LNCaP clone FGC (cell line): Measurements from ENCODE around the gene SP2.

Source experiments
- DNase-seq: peaks from one replicate; pipeline ENCODE4 v3.0.0-alpha.2; 2011; ENCODE audit warnings: low read depth
- H3K4me3 ChIP-seq: 2 replicates; pipeline ENCODE4 v1.5.1; 2011; ENCODE audit warnings: mild to moderate bottlenecking, low read depth, low read length, control low read depth
- CTCF ChIP-seq: IDR thresholded peaks from 2 replicates; pipeline ENCODE4 v1.5.1; 2012; ENCODE audit warnings: mild to moderate bottlenecking; ENCODE audit not compliant: control insufficient read depth, insufficient read depth; ENCODE audit errors: extremely low read depth

The SP2 gene

GRCh38 chr17:47884427-47884740 is 11.7 kb upstream of the SP2 start:
- no peak overlapping the region for H3K4me3 ChIP-seq
- TF ChIP-seq CTCF: no peak
- DNase-seq: no peak

DNA sequence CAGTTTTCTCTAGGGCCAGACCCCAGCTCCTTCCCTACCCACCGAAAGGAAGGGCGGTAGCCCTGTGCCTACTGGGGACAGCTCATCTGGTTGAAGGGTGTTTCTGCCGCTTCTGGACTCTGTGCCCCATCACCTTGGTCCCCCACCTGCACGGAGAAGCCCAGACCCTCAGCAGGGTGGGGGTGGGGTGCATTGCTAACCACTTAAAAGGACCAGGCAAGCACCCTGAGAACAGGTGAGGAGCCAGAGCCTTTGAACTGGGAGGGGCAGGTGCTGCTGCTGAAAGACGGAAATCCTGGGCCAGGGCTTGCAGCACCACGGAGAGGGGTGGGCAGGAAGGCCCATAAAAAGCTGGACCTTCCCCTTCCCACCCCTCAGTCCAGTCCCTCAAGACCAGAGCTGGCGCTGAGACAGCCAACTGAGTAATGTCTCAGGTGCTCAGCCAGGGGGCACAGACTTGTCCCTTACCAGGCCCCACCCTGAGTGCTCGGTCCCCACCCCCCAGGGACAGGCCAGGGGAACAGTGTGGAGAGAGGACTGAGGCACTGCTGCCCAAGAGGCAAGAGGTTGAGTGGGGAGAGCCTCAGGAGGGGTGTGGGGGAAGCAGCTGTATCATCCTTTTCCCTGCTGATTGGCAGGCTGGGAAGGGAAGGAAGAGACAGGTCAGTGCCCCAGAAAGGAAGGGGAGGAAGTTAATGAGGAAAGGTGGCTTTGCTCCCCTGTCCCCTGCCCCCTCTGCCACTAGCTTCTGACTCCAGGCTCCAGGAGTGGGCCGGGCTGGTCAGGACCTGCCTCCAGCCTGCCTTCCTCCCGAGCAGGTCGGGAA is 10.9 kb upstream of the SP2 start:
- no peak overlapping the region for H3K4me3 ChIP-seq
- no peak for TF ChIP-seq CTCF
- DNase-seq: no peak

GRCh38 chr17:47888293-47888692 is 7.7 kb upstream of the SP2 start:
- no peak for TF ChIP-seq CTCF
- H3K4me3 ChIP-seq: no peak overlapping the region
- no peak for DNase-seq

- peak; percentile 89 for TF ChIP-seq CTCF
- DNase-seq: peak; percentile 65
- no peak overlapping the region for H3K4me3 ChIP-seq
These were observed 6.1 kb upstream of the SP2 start for GRCh38 chr17:47889734-47890529.

DNA sequence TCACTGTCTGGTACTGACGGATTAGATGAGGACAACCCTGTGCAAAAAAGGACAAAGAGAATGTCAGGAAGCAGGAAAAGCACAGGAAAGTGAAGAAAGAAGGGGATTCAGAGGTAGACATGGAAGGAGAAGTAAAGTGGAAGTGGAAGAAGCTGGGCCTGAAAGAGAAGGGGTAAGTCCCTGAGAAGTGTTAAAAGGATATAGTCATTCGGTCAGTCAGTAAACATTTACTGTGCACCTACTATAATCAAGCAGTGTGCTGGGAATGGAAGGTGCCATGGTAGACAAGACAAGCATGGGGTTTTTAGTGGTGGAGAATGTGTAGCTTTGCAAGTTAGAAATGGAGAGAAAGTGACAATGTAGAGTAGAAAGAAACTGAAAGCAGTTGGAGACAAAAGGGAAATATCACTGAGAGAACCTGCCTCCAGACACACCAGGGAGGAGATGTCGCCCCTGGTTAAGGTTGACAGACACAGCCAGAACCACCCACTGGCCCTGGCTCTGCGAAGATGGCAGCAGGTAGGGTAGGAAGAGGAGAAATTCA is 4.4 kb upstream of the SP2 start:
- DNase-seq: no peak
- TF ChIP-seq CTCF: no peak
- H3K4me3 ChIP-seq: no peak overlapping the region

GRCh38 chr17:47894498-47895346 is 1.3 kb upstream of the SP2 start:
- peak overlapping the region; percentile 81 for H3K4me3 ChIP-seq
- DNase-seq: no peak
- no peak for TF ChIP-seq CTCF
